K562 (cell line): ENCODE measurements around the gene BATF. TPM values are rescaled to one million over a fixed set of nuclear protein-coding genes. Genes with fewer than 3 reads are reported as not detected.

ENCODE experiments used
- ATAC-seq: fragments of 200-7000 bp; cut with Tn5 transposase; 3 replicates; pipeline ENCODE4 v1.9.1; 2020; ENCODE audit warnings: moderate library complexity
- BruUV-seq: library from RNA; stranded (reverse); fragments of 400-500 nt; replicated peaks from 2 replicates; lab custom pipeline; 2021; lab: Mats Ljungman, UMichigan
- CTCF ChIA-PET: fragments of 300-600 bp; formaldehyde crosslinking; extraction: SDS; loops from one replicate; lab custom pipeline; 2021; ENCODE audit warnings: low intra/inter-chr PET ratio; lab: Yijun Ruan, JAX
- POLR2A ChIA-PET: fragments of 300-600, 350-650 bp; sonication (Branson Sonifier 250); formaldehyde crosslinking; extraction: SDS; loops from one replicate; lab custom pipeline; 2021; ENCODE audit warnings: antibody characterized with exemption, inconsistent platforms; lab: Yijun Ruan, JAX
- DNase-seq, 4 experiments: peaks; one replicate each; pipeline versions ENCODE4 v3.0.0 to v3.0.0-alpha.2; 2011 to 2018; ENCODE audit warnings: low spot score in 3 of 4, mixed read lengths in 3 of 4; ENCODE audit errors: extremely low read depth in 1 of 4
- FAIRE-seq: peaks from 2 replicates; lab custom pipeline; 2011; peaks lifted over from hg19 to GRCh38; lab: Jason Lieb, UNC
- H2AFZ ChIP-seq: 2 replicates; pipeline ENCODE4 v1.6.0; 2011; ENCODE audit warnings: low read depth, low read length, control low read depth, inconsistent platforms
- H3K27ac ChIP-seq: fragments of 200-600 bp; 3 replicates; pipeline ENCODE4 v1.8.0; 2011; ENCODE audit warnings: low read depth, mild to moderate bottlenecking, control low read depth, inconsistent platforms, low read length, moderate library complexity, mixed read lengths; ENCODE audit errors: extremely low read depth
- H3K27me3 ChIP-seq, 2 experiments: fragments of 300-600 bp in 1 of 2; 2 replicates in 1 of 2; 3 replicates in 1 of 2; pipeline versions ENCODE4 v1.6.0 to v1.8.0; 2011; ENCODE audit warnings: inconsistent platforms in 2 of 2, low read length in 2 of 2, mild to moderate bottlenecking in 1 of 2, mixed read lengths in 1 of 2, moderate library complexity in 1 of 2; ENCODE audit not compliant: control insufficient read depth in 2 of 2, insufficient read depth in 2 of 2
- H3K36me3 ChIP-seq: fragments of 300-600 bp; 3 replicates; pipeline ENCODE4 v1.8.0; 2011; ENCODE audit warnings: mild to moderate bottlenecking, low read length, inconsistent platforms; ENCODE audit not compliant: control insufficient read depth, insufficient read depth
- H3K4me1 ChIP-seq, 2 experiments: fragments of 200-600 bp in 1 of 2; replicated peaks in 1 of 2; 2 replicates in 1 of 2; 3 replicates in 1 of 2; pipeline versions ENCODE4 v1.5.1 to v1.8.0; 2011; ENCODE audit warnings: inconsistent platforms in 2 of 2, low read length in 2 of 2, mild to moderate bottlenecking in 1 of 2, mixed read lengths in 1 of 2, moderate library complexity in 1 of 2; ENCODE audit not compliant: control insufficient read depth in 2 of 2, insufficient read depth in 2 of 2
- H3K4me2 ChIP-seq: 2 replicates; pipeline ENCODE4 v1.6.1; 2011; ENCODE audit warnings: low read length, control low read depth, inconsistent platforms, mixed read lengths; ENCODE audit not compliant: insufficient read depth
- H3K4me3 ChIP-seq: fragments of 200-600 bp; sonication (generic), shearing (Covaris generic); 2 replicates; pipeline ENCODE4 v1.5.1; 2016; ENCODE audit warnings: control low read depth, inconsistent platforms
- H3K79me2 ChIP-seq: fragments of 200-600 bp; 3 replicates; pipeline ENCODE4 v1.8.0; 2011; ENCODE audit warnings: low read length, inconsistent platforms; ENCODE audit not compliant: control insufficient read depth, insufficient read depth
- H3K9ac ChIP-seq, 2 experiments: 2 replicates each; pipeline versions ENCODE4 v1.6.0 to v1.6.1; 2011; ENCODE audit warnings: low read depth in 2 of 2, low read length in 2 of 2, control low read depth in 1 of 2, inconsistent platforms in 1 of 2, mild to moderate bottlenecking in 1 of 2, mixed read lengths in 1 of 2; ENCODE audit not compliant: insufficient read depth in 1 of 2
- H3K9me1 ChIP-seq: one replicate; pipeline ENCODE4 v1.6.0; 2011; ENCODE audit warnings: inconsistent platforms, mild to moderate bottlenecking, low read length, moderate library complexity; ENCODE audit not compliant: control insufficient read depth, insufficient read depth
- H3K9me3 ChIP-seq: replicated peaks from 2 replicates; pipeline ENCODE4 v1.5.1; 2011; ENCODE audit warnings: low read depth, low read length, inconsistent platforms; ENCODE audit not compliant: control insufficient read depth, insufficient read depth
- H4K20me1 ChIP-seq: replicated peaks from 2 replicates; pipeline ENCODE4 v1.6.1; 2011; ENCODE audit warnings: low read length, inconsistent platforms, mixed read lengths; ENCODE audit not compliant: control insufficient read depth, insufficient read depth
- BDP1 ChIP-seq: IDR thresholded peaks from 3 replicates; pipeline ENCODE4 v1.6.1; 2011; ENCODE audit not compliant: insufficient read length, insufficient read depth
- BHLHE40 ChIP-seq: IDR thresholded peaks from 2 replicates; pipeline ENCODE4 v1.6.1; 2011; ENCODE audit warnings: low read length, improper control_type of control experiment
- BMI1 ChIP-seq: fragments of 150-350 bp; IDR thresholded peaks from 2 replicates; pipeline ENCODE4 v1.6.1; 2014; ENCODE audit warnings: low read length
- CBFA2T3 ChIP-seq: fragments of 450-650 bp; IDR thresholded peaks from 2 replicates; pipeline ENCODE4 v1.6.1; 2017
- DNMT1 ChIP-seq: fragments of 450-650 bp; IDR thresholded peaks from 2 replicates; pipeline ENCODE4 v1.6.1; 2016; ENCODE audit warnings: antibody characterized with exemption, mild to moderate bottlenecking
- DPF2 ChIP-seq: fragments of 450-650 bp; IDR thresholded peaks from 2 replicates; pipeline ENCODE4 v1.6.1; 2016
- ERF ChIP-seq: fragments of 450-650 bp; formaldehyde crosslinking; IDR thresholded peaks from 2 replicates; pipeline ENCODE4 v1.4.0; 2020; ENCODE audit warnings: mild to moderate bottlenecking, mixed read lengths
- GABPB1 ChIP-seq: sonication (generic); formaldehyde crosslinking; IDR thresholded peaks from 2 replicates; pipeline ENCODE4 v1.8.0; 2022; ENCODE audit warnings: mild to moderate bottlenecking, missing genetic modification reagents
- GTF2B ChIP-seq: IDR thresholded peaks from 2 replicates; pipeline ENCODE4 v1.6.1; 2011; ENCODE audit not compliant: insufficient read length; ENCODE audit errors: extremely low read depth
- KLF6 ChIP-seq: fragments of 250-450 bp; sonication (Bioruptor Pico); IDR thresholded peaks from 2 replicates; pipeline ENCODE4 v1.4.0; 2020; ENCODE audit warnings: mild to moderate bottlenecking, moderate library complexity, borderline replicate concordance
- MAFF ChIP-seq: IDR thresholded peaks from 2 replicates; pipeline ENCODE4 v1.6.1; 2012; ENCODE audit warnings: low read length, improper control_type of control experiment
- SIN3B ChIP-seq: fragments of 450-650 bp; IDR thresholded peaks from 2 replicates; pipeline ENCODE4 v1.6.1; 2017; ENCODE audit warnings: low read depth, mild to moderate bottlenecking, moderate library complexity
- SLC30A9 ChIP-seq: fragments of 250-450 bp; sonication (Bioruptor Pico); IDR thresholded peaks from 2 replicates; pipeline ENCODE4 v1.8.0; 2022; ENCODE audit warnings: mild to moderate bottlenecking, moderate library complexity
- TSHZ1 ChIP-seq: fragments of 250-450 bp; sonication (Bioruptor Pico); IDR thresholded peaks from 2 replicates; pipeline ENCODE4 v1.4.0; 2020; ENCODE audit warnings: mild to moderate bottlenecking, moderate library complexity
- ZKSCAN3 ChIP-seq: fragments of 250-450 bp; sonication (Bioruptor Pico); IDR thresholded peaks from 2 replicates; pipeline ENCODE4 v1.4.0; 2020
- ZSCAN29 ChIP-seq: fragments of 450-650 bp; IDR thresholded peaks from 2 replicates; pipeline ENCODE4 v1.6.1; 2017
- WGBS: fragments of 100-300 bp; shearing (Covaris generic); methylation state at CpG from one replicate; pipeline ENCODE4 v1.1.6; 2016; ENCODE audit warnings: low coverage, mixed read lengths; ENCODE audit not compliant: insufficient coverage; ENCODE audit errors: missing lambda C conversion rate; 5-methylcytosine and 5-hydroxymethylcytosine counted together
- in situ Hi-C: fragments of 300-500 bp; cut with MboI; formaldehyde crosslinking; loops from 4 replicates; pipeline ENCODE4 v1.15.0; 2018; ENCODE audit warnings: inconsistent platforms, mixed read lengths
- intact Hi-C: fragments of 100-400 bp; cut with micrococcal nuclease; formaldehyde crosslinking; loops from 2 replicates; pipeline ENCODE4 v1.14.2; 2022
- polyA plus RNA-seq, 8 experiments: library from polyadenylated mRNA; depleted of rRNA in 4 of 8; stranded (reverse) in 5 of 8; unstranded in 3 of 8; fragments of >200 nt; fragmentation: Nextera tagmentation in 2 of 8; fragmentation: Illumina TruSeq in 1 of 8; extraction: Ambion mirVana in 2 of 8; extraction: Trizol in 1 of 8; gene quantifications; 2 replicates each; pipeline versions ENCODE4 v1.2.1 to v1.2.3, GENCODE V29; 2011 to 2014; ENCODE audit warnings: inconsistent platforms in 1 of 8, missing spikeins in 1 of 8
- total RNA-seq, 7 experiments: library from RNA; depleted of rRNA in 6 of 7; stranded (reverse); fragments of >200 nt in 6 of 7; fragmentation: Illumina TruSeq in 2 of 7; extraction: Trizol in 2 of 7; gene quantifications; 2 replicates each; pipeline versions ENCODE4 v1.2.1 to v1.2.3, GENCODE V29; 2011 to 2021; ENCODE audit warnings: low replicate concordance in 1 of 7
- TF ChIP-seq, protein P1 (sequence below): fragments of 450-650 bp; formaldehyde crosslinking; IDR thresholded peaks from 2 replicates; pipeline ENCODE4 v1.4.0; 2020; ENCODE audit warnings: mild to moderate bottlenecking, moderate library complexity

Gene BATF
- total and polyA plus RNA-seq, 9 of the 15 experiments (the other 6 are each of a cell fraction or from before 2014, with no cell fraction given), result 0.13 to 2.1 (median 0.55) TPM; not detected in 2

- H3K4me2 ChIP-seq, result 0 out of 2 replicates have a peak overlapping the region, but pooled peaks have one; percentile 16
- 22% methylated on average over 4 of the region's 4 CpGs for WGBS
- H3K4me1 ChIP-seq, result peaks cover 12% of the 10 kb centered on the region in 2 experiments
- FAIRE-seq, result no peak
- H3K9me3 ChIP-seq, result no peaks in the 10 kb centered on the region
- H3K4me3 ChIP-seq, result no peak overlapping the region
- H4K20me1 ChIP-seq, result no peaks in the 10 kb centered on the region
- peak overlapping the region; percentile 75; the same call in 1 of the 2 replicates for H2AFZ ChIP-seq
- no peaks in the 10 kb centered on the region for H3K36me3 ChIP-seq
- H3K27me3 ChIP-seq, result peaks cover 2 to 19% of the 10 kb centered on the region in 2 experiments; a peak in 2 of 5 replicates
- intact Hi-C loops (no loop called here), in situ Hi-C loops (no loop called here)
- ChIA-PET POLR2A (no interaction called here), CTCF (no interaction called here)
- H3K27ac ChIP-seq, result no peak overlapping the region
- ATAC-seq, result no peak
- no peaks in the 10 kb centered on the region for H3K79me2 ChIP-seq
- peak overlapping the region; percentile 28 to 53; a peak in 1 of 4 replicates for H3K9ac ChIP-seq
- DNase-seq, result no peak
- no peaks in the 10 kb centered on the region for H3K9me1 ChIP-seq
- no TSS peak for BruUV-seq
- TF ChIP-seq MAFF, result no peak
- TF ChIP-seq GTF2B, result no peak
- TF ChIP-seq BDP1, result no peak
- no peak for TF ChIP-seq DPF2
- no peak for TF ChIP-seq BMI1
- TF ChIP-seq, protein P1, sequence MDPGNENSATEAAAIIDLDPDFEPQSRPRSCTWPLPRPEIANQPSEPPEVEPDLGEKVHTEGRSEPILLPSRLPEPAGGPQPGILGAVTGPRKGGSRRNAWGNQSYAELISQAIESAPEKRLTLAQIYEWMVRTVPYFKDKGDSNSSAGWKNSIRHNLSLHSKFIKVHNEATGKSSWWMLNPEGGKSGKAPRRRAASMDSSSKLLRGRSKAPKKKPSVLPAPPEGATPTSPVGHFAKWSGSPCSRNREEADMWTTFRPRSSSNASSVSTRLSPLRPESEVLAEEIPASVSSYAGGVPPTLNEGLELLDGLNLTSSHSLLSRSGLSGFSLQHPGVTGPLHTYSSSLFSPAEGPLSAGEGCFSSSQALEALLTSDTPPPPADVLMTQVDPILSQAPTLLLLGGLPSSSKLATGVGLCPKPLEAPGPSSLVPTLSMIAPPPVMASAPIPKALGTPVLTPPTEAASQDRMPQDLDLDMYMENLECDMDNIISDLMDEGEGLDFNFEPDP (CRISPR knock-in tag), result no peak
- TF ChIP-seq DNMT1, result no peak
- TF ChIP-seq CBFA2T3, result no peak
- TF ChIP-seq SIN3B, result no peak
- TF ChIP-seq GABPB1, result no peak
- no peak for TF ChIP-seq ZKSCAN3
- TF ChIP-seq ERF, result no peak
- TF ChIP-seq TSHZ1 (CRISPR knock-in tag), result no peak
- no peak for TF ChIP-seq KLF6
- TF ChIP-seq BHLHE40, result no peak
- no peak for TF ChIP-seq ZSCAN29
- no peak for TF ChIP-seq SLC30A9
Observed at GRCh38 chr14:75543253-75543652, 21.0 kb downstream of the BATF start.
